Measurements from ENCODE around the gene DPPA2. TPM values are rescaled to one million over a fixed set of nuclear protein-coding genes. Genes with fewer than 3 reads are reported as not detected.
"Not testable (repeated sequence)": the region's sequence is repeated elsewhere in the genome, so short reads cannot be mapped to it uniquely, and the experiment has no call there.

DPPA2 gene
- not detected for polyA plus RNA-seq (ENCODE audit: insufficient read length)

GRCh38 chr3:109316162-109316730 is at the start of gene DPPA2:
Gene DPPA2, minus strand, starts transcription at chr3:109316517. Its CDS starts 1,975 bp downstream, at chr3:109314542.
- DNase-seq (ENCODE audit: low read depth): no peak

GRCh38 chr3:109364088-109364487 is 47.8 kb upstream of the DPPA2 start:
- no peak for DNase-seq (ENCODE audit: low read depth)

- DNase-seq (ENCODE audit: low read depth): no peak
Observed at GRCh38 chr3:109363634-109364033, 47.3 kb upstream of the DPPA2 start.

- no peak for DNase-seq (ENCODE audit: low read depth)
Observed at GRCh38 chr3:109362823-109363222, 46.5 kb upstream of the DPPA2 start.

- DNase-seq (ENCODE audit: low read depth): not testable (repeated sequence)
Observed at GRCh38 chr3:109358809-109359208, 42.5 kb upstream of the DPPA2 start.

GRCh38 chr3:109356442-109357155 is 40.3 kb upstream of the DPPA2 start:
- no peak for DNase-seq (ENCODE audit: low read depth)

GRCh38 chr3:109355625-109356441 is 39.5 kb upstream of the DPPA2 start:
- no peak for DNase-seq (ENCODE audit: low read depth)

GRCh38 chr3:109353057-109353456 is 36.7 kb upstream of the DPPA2 start:
- DNase-seq (ENCODE audit: low read depth): no peak

- DNase-seq (ENCODE audit: low read depth): no peak
Observed at GRCh38 chr3:109351231-109351630, 34.9 kb upstream of the DPPA2 start.

GRCh38 chr3:109346770-109347295 is 30.5 kb upstream of the DPPA2 start:
- DNase-seq (ENCODE audit: low read depth): no peak

GRCh38 chr3:109346099-109346498 is 29.8 kb upstream of the DPPA2 start:
- DNase-seq (ENCODE audit: low read depth): no peak

GRCh38 chr3:109339714-109340648 is 23.7 kb upstream of the DPPA2 start:
- DNase-seq (ENCODE audit: low read depth): no peak

- no peak for DNase-seq (ENCODE audit: low read depth)
Observed at GRCh38 chr3:109339197-109339596, 22.9 kb upstream of the DPPA2 start.

- no peak for DNase-seq (ENCODE audit: low read depth)
Observed at GRCh38 chr3:109338322-109338721, 22.0 kb upstream of the DPPA2 start.

GRCh38 chr3:109337393-109337792 is 21.1 kb upstream of the DPPA2 start, which contains the start of gene DPPA4:
Gene DPPA4, minus strand, starts transcription at chr3:109337546. Its CDS starts 29 bp downstream, at chr3:109337517.
- no peak for DNase-seq (ENCODE audit: low read depth)

GRCh38 chr3:109336291-109336861 is 20.1 kb upstream of the DPPA2 start:
- DNase-seq (ENCODE audit: low read depth): peak; percentile 16

- DNase-seq (ENCODE audit: low read depth): no peak
Observed at GRCh38 chr3:109334572-109334971, 18.3 kb upstream of the DPPA2 start.

- no peak for DNase-seq (ENCODE audit: low read depth)
Observed at GRCh38 chr3:109331692-109332091, 15.4 kb upstream of the DPPA2 start.

- no peak for DNase-seq (ENCODE audit: low read depth)
Observed at GRCh38 chr3:109330405-109330804, 14.1 kb upstream of the DPPA2 start.

GRCh38 chr3:109328202-109328601 is 11.9 kb upstream of the DPPA2 start:
- no peak for DNase-seq (ENCODE audit: low read depth)

- no peak for DNase-seq (ENCODE audit: low read depth)
Observed at GRCh38 chr3:109325657-109326056, 9.3 kb upstream of the DPPA2 start.
